NCI-H1417 treated with DMSO at 0.1 percent for 48 hours (cell line): ENCODE results near the gene TBC1D14.

ENCODE experiments used
- DNase-seq: peaks from one replicate; lab custom pipeline; 2025; lab: John Stamatoyannopoulos, UW

Gene TBC1D14

GRCh38 chr4:6953751-6954380 lies 44.2 kb downstream of the TBC1D14 start:
- DNase-seq: no peak

DNA sequence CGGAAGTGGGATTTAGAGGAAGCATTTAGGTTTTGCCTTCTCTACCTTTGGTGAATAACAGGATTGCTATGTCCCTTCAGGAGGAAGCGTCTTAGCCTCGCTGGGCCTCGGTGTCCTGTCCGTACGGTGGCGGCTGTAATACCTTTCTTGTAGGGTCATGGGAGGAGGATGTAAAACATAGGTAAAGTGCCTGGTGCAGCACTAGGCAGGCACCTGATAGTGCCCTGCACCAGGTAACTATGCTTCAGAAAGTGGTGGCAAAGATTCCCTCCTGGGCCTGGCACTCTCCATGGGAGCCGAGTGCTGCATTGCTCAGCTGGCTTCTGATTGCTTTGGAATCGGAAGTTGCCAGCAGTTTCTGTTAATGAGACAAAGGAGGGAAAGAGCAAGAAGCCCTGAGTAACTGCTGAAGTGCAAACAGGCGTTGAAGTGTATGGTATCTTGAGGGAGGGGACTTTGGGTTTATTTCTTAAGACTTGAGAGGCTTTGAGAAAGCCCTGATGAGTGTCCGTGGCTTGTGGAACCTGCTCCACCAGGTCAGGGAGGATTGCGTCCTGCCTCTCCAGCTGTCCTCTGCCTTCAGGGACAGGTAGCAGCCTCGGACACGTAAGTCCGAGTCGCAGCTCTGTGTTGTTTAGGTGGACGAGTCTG lies 45.8 kb downstream of the TBC1D14 start:
- no peak for DNase-seq

DNA sequence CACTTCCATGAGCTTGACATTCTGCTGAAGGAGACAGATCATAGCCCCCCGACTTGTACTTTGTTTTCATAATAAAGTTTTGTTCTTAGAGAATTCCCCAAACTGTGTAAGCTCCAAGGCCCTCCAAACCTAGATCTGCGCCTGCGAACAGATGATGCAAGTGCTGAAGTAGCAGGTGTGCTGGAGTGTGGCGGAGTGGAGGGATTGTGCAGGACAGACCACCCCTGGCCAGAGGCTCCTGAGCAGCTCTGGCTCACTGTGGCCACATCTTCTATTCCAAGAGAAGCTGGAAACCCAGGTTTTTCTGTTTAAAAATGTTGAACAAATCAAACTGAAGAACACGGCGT lies 46.4 kb downstream of the TBC1D14 start:
- DNase-seq: no peak

GRCh38 chr4:6956434-6957147 lies 47.0 kb downstream of the TBC1D14 start:
- no peak for DNase-seq

DNA sequence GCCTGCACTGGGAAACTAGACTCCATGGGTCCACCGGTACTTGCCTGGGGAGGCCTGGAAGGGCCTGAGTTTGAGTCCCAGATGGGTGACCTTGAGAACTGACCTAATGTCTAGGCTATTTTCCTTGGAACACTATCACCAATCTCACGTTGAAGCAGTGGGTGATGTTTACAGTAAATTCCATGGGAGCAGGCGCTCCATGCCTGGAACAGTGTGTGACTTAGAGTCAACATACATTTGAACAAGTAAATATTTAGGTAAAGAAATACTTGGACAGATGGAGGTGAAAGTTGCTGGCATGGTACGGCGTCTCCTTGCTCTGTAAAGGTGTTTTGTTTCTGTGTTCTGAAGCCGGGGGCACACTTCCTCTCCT lies 47.5 kb downstream of the TBC1D14 start:
- DNase-seq: no peak

- no peak for DNase-seq
Measured at GRCh38 chr4:6957994-6958393, 48.4 kb downstream of the TBC1D14 start.

DNA sequence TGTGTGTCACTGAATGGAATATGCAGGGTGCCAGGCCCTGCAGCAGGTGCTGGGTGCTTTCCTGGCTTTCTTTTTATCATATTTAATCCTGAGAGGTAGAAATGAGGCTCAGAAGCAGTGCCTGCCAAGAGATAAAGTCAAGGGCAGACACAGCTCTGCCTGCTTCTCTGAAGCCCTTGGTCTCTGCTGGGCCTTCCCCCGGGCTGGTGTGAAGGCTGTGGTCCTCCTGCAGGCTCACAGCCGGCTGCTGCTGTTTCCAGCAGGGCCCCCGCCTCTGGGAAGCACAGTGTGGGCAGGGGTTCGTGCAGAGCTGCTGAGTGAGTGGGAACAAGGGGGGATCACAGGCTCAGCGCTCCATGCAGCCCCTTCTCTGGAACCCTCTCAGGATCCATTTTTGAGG lies 49.6 kb downstream of the TBC1D14 start:
- DNase-seq: no peak

GRCh38 chr4:6960154-6960553 lies 50.5 kb downstream of the TBC1D14 start:
- DNase-seq: no peak

DNA sequence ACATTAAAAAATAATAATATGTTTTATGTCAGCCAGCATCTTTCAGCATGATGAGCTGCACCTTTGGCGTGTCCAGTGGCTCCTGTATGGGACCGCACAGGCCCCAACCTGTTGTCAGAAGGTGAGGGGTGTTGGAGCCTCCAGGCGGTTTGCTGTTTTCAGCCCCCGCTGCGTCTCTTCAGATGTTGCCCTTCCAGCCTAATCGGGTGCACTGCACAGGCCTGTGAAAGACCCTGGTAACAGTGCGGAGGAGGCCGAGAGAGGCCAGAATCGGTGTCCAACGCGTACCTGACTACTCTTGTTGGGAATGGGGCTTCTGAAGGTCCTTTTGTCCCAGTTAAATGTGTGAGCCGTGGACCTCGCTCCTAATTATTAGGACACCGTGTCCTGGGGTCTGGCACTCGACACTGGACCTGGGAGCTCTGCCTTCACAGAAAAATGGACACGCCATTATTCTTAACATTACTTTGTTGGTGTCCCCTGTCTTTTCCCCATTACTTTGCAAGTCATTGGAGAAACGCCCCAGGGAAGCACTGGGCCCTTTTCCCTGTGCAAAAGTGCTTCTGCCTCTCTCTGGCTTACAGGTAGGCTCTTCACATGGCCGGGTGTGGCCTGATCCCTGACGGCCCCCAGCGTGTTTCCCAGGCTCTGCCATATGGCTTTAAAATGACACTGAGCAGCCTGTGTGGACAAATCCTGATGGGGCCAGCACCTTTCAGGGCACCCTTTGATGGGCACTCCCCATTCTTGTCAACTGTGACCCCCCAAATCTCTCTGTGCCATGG lies 51.2 kb downstream of the TBC1D14 start:
- no peak for DNase-seq

- no peak for DNase-seq
Measured at GRCh38 chr4:6961496-6962210, 52.0 kb downstream of the TBC1D14 start.

DNA sequence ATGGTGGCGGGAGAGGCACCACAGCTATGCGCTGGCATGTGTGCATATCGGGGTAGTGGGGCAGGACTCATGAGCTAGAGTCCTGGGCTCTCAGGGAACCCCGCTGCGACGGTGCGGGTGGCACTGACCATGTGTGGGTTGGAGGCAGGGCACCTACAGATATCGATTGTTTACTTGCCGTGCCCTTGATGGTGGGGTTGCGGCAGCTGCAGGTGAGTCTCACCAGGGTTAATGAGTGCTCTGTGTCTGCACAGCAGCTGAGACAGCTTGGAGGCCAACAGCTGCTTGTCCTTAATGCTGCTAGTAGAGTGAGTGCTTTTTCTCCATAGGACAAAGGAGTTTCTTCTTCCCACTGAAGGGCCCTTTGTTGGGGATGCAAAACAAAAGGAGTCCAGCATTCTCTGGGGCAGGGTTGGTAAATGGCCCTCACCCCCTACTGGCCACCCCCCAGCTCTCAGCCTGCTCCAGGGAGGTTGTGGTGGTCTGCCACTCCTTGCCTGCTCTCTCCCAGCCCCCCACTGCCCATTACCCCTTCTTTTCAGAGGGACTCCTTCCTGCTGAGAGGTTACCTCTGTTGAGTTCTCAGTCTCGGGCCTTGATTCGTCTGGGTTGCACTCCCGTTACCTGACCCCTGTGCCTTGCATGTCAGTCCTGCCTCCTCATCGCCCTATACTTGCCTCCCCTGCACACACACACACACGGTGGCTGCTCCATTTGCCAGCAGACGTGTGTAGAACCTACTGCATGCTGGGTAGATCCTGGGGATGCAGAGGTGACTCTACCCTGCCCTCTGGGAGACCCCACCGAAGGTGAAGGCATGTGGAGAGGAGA lies 52.8 kb downstream of the TBC1D14 start:
- peak; percentile 55 for DNase-seq

GRCh38 chr4:6963139-6963611 lies 53.5 kb downstream of the TBC1D14 start:
- DNase-seq: no peak

DNA sequence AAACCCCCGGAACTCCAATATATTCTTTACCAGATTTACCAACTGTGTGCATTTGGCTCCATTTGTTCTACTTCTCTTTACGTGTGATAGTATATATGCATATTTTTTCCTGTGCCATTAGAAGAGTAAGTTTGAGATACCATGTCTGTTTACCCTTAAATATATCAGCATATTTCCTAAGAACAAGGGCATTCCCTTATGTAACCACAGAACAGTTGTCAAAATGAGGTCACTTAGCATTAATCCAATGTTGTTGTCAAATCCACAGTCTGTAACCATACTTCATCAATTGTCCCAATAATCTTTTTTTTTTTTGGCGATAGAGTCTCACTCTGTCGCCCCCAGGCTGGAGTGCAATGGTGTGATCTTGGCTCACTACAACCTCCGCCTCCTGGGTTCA lies 55.2 kb downstream of the TBC1D14 start:
- DNase-seq: no peak

DNA sequence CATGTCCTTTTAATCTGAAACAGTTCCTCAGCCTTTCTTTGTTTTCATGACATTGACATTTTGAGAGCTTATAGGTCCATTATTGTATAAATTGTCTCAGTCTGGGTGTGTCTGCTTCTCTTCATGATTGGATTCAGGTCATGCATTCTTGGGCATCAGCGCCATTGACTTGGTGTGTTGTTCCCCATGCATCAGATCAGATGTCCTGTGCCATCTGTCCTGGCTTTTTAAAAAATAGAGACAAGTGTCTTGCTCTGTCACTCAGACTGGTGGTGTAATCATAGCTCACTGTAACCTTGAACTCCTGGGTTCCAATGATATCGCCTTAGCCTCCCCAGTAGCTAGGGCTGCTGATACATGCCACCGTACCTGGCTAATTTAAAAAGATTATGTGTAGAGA lies 55.7 kb downstream of the TBC1D14 start:
- no peak for DNase-seq

DNA sequence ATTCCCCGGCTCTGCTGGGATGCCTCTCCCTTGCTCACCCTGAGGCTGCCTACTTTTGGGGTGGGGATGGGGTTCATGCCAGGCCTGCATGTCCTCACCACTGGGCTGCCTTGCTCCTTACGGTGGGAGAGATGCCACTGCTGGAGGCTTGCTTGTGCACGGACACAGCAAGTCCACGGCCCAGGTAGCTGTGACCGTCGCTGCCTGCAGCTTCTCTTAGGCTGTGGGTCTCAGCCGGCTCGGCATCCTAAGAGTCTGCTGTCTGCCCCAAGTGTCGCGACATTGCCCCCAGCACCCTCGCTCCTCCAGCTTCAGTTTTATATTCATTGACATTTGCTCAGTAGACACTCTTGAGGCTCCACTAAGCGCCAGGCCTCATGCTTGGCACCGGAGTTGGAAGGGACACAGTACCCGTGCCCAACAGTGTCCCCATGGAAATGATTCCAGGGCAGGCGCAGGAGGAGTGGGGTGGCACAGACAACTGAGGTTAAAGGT lies 58.3 kb downstream of the TBC1D14 start:
- DNase-seq: no peak

DNA sequence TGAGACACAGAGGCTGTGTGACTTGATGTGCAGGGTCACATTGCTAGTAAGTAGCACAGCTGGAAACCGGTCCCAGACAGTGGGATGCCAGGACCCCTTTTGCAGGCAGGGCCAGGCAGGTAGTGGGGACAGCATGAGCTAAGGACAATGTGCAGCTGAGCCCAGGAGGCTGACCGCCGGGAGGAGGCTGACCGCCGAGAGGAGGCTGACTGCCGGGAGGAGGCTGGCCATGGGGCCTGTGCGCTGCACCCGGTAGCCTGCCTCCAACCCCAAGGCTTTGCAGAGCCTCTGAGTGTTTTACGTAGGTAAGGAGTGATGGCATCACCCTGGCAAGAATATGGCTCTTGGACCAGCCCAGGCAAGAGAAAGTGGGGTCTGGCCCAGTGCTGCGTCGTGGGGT lies 58.9 kb downstream of the TBC1D14 start:
- no peak for DNase-seq

DNA sequence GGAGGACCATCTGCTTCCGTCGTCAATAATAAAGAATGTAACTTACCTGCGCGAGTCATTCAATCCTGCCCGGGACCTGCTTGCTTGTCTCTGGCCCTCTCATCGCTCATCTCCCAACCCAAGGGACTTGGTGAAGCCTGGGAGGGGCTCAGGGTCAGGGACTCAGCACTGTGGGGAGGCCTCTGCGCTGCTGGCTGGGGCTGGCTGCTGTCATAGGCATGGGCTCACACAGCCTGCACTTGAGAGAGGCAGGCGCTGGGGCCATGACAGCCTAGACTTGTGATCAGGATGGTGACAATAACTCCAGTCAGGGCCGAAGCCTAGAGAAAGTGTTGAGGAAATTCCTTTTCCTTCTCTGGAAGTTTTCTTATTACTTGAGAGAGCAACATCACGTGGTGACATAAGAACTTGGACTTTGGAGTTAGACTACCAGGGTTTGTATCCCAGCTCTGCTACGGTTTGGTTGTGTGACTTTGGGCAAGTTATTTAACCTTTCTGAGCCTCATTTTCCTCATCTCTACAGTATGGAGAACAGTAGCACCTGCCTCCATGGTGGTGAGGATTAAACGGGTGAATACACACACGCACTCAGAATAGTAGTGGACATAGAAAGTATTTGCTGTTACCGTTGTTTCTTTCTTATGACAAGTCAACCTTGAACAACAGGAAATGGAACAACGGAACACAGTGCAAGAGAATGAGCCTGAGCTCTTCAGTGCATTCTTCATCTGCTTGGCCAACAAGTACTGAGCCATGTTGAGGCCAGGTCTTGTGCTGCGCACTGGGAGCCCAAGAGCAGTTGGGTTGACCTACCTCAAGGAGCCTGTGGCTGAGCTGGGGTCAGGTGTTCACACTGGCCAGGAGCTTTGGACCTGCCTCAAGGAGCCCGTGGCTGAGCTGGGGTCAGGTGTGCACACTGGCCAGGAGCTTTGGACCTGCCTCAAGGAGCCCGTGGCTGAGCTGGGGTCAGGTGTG lies 60.5 kb downstream of the TBC1D14 start:
- DNase-seq: no peak

GRCh38 chr4:6971536-6972374 lies 62.1 kb downstream of the TBC1D14 start:
- no peak for DNase-seq

DNA sequence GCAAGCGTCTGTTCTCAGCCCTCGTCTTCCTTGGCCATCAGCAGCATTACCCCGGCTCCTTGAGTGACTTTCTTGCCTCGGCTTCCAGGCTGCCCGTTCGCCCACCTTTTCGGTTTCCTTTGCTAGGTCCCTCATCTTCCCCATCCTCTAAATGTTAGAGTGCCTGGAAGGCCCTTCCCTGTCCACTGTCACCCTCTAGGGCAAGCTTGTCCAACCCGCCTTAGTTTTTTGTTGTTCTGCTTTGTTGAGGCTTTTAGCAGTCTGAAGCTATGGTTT lies 62.7 kb downstream of the TBC1D14 start:
- DNase-seq: no peak
